ENCODE measurements around the gene ZNF155. TPM values are rescaled to one million over a fixed set of nuclear protein-coding genes. Genes with fewer than 3 reads are reported as not detected.

The ZNF155 gene
- total RNA-seq, result 5.0 and 8.5 TPM in 2 replicates

DNA sequence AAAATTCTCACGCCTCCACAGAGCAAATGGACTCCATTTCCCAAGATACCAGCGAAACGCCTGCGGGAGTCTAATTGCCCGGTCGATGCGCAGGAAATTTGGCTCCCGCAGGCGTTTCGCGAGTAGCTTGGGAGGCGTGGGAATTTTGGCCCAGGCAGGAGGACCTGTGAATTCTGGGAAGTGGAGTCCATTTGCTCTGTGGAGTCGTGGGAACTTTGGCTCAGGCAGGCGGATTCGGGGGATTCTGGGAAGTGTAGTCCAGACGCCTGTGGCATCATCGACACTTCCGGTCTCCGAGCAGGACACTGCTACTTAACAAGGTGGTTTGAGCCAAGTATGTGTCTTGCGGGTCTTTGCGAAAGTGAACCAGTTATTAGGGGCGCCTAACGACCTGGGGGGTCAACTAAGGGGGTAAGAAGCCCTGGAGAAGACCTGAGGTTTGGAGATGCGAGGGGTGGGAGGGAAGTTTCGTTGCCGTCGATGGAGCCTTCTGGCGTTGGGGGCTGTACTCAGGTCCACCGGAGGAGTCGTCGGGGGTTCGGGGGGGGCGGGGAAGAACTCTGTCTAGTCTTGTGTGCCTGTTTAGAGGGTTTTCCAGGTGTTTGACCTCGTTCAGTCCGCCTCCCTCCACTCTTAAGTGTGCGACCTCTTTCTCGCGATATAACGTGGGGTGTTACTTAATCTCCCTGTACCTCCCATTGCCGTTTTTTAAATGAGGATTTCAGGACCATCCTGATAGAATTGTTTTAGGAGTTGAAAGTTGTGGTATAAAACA, at the start of gene ZNF155:
ZNF155 (plus strand) TSS at position 277 of the 775 bp plus-strand sequence. CDS start 4,356 bp downstream, outside the sequence.

DNA sequence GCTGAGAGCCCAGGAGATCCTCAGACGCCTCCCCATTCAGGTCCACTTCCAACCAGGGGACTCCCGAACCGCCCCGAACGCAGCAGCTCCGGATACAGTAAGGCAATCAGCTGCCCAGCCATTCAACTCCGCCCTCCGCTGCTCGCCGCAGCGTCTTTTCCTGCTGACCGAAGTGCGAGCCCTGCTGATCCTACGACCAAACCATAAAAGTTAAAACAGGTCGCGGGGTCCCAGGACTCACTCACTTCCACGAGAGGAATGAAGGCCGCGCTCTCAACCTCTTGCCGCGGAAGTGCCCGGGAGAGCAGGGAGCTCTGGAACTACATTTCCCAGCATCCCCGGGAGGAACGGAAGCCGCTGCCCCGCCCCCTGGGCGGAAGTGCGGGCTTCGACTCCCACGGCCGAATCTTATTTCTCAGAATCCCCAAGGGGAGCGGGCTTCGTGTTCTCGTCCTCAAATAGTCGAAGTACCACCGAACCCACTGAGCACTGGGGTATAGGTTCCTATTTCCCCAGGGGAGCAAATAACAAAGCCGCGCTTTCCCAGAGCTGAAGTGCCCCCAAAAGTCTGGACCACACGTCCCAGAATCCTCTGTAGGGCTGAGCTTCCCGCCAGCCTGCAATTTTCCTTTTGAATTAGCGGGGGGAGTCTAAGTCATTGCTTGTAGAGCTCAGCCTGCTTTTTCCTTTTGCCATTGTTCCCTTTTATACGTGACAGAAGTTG, 48.8 kb upstream of the ZNF155 start, which contains the start of gene ZNF45:
ZNF45 (minus strand) TSS at position 298 of the 724 bp plus-strand sequence. CDS start 13,097 bp downstream, outside the sequence.

GRCh38 chr19:43950834-43951645, 32.9 kb upstream of the ZNF155 start, which contains the start of gene ZNF221:
Gene ZNF221 (plus strand): TSS chr19:43951228. CDS start chr19:43962727, 11,499 bp downstream.

DNA sequence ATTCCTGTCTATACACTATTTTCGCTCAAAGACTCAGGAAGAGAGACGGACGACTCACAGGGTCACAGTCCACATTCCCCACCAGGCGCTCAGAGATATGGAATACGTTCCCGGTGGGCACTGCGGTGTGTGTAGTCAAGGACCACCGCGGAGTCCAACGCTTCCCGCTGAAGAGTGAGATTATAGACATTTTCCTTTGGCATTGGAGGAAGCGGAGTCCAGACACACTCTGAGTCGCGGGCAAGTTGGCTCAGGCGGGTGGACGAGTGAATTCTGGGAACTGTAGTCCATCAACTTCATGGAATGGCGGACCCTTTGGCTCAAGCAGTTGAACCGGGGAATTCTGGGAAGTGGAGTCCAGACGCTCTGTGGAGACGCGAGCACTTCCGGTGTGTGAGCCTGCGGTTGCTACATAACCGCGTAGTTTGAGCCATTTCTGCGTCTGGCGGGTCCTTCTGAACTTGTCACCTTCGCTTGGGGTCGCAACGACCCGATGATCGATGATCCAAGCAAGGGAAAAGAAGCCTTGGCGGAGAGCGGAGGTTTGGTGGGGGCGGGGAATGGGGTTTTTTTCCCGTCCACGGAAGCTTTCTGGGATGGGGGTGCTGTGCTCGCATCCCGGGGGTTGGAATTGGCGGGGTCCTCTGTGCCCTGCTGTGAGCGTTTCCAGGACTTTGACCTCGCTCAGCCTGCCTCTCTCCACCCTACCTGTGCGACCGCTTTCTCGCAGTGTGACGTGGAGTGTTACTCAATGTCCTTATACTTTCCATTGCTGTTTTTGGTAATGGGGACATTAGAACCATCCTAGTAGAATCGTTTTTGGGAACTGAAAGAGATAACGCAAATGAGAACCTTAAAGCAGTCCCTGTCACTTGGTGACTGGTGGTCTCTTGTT, 18.8 kb downstream of the ZNF155 start, which contains the start of gene ZNF230:
ZNF230 (plus strand) TSS at position 392 of the 895 bp plus-strand sequence. CDS start 4,122 bp downstream, outside the sequence.

DNA sequence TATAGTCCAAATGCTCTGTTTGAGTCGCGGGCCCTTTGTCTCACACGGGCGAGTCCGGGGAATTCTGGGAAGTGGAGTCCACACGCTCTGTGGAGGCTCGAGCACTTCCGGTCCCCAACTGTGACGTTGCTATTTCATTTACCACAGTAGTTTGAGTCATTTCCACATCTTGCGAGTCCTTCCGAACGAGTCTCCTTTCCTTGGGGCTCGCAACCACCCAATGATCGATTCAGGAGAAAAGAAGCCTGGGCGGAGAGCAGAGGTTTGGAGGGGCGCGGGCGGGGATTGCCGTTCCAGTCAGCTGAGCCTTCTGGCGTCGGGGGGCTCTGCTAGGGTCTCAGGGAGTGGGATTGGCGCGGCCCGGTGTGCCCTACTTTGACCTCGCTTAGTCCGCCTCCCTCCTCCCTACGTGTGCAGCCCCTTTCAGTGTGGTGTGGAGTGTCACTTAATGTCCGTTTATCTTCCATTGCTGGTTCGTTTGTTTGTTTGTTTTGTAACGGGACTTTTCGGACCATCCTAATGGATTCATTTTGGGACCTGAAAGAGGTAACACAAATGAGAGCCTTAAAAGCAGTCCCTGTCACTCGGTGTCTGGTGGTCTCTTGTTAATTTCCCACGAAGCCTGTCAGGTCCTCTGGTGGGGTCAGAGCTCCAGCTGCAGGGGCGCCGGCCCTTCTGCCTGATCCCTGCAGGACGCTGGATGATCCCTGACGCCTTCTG, 41.4 kb downstream of the ZNF155 start, which contains the start of gene ZNF222:
ZNF222 (plus strand) TSS at position 163 of the 720 bp plus-strand sequence; CDS start at position 221, 58 bp downstream.

Other genes with a start within 250 kb of the ZNF155 start
- gene SMG9, start 229.2 kb upstream of the ZNF155 start, total RNA-seq, result 5.5 and 9.3 TPM in 2 replicates
- gene KCNN4, start 203.2 kb upstream of the ZNF155 start, total RNA-seq, result 0.90 and 4.1 TPM in 2 replicates
- 0.36 and 0.56 TPM in 2 replicates for gene LYPD5, start 181.7 kb upstream of the ZNF155 start, total RNA-seq
- gene ZNF283, start 156.9 kb upstream of the ZNF155 start, total RNA-seq, result 8.4 and 11.0 TPM in 2 replicates
- gene ZNF404, start 100.2 kb upstream of the ZNF155 start, total RNA-seq, result 0.72 and 2.5 TPM in 2 replicates
- 15.7 and 15.8 TPM in 2 replicates for gene ZNF45, start 48.9 kb upstream of the ZNF155 start, total RNA-seq
- gene ZNF221, start 33.0 kb upstream of the ZNF155 start, total RNA-seq, result 4.4 and 7.7 TPM in 2 replicates
- 2.7 and 3.4 TPM in 2 replicates for gene ZNF230, start 18.8 kb downstream of the ZNF155 start, total RNA-seq
- 4.2 and 5.6 TPM in 2 replicates for gene ZNF222, start 41.2 kb downstream of the ZNF155 start, total RNA-seq
- gene ZNF223, start 67.8 kb downstream of the ZNF155 start, total RNA-seq, result 3.7 and 5.2 TPM in 2 replicates
- gene ZNF284, start 88.0 kb downstream of the ZNF155 start, total RNA-seq, result 2.2 and 4.0 TPM in 2 replicates
- gene ZNF224, start 110.2 kb downstream of the ZNF155 start, total RNA-seq, result 22.9 and 29.6 TPM in 2 replicates
- gene ZNF225, start 129.2 kb downstream of the ZNF155 start, total RNA-seq, result 5.6 and 6.4 TPM in 2 replicates
- gene ZNF234, start 157.4 kb downstream of the ZNF155 start, total RNA-seq, result 7.4 and 9.8 TPM in 2 replicates
- gene ZNF226, start 180.9 kb downstream of the ZNF155 start, total RNA-seq, result 12.0 and 14.3 TPM in 2 replicates
- 16.1 and 19.8 TPM in 2 replicates for gene ZNF227, start 228.3 kb downstream of the ZNF155 start, total RNA-seq